Smooth muscle cell (in vitro differentiated cells): ENCODE data around the gene TFDP1. TPM values are rescaled to one million over a fixed set of nuclear protein-coding genes. Genes with fewer than 3 reads are reported as not detected.

Experiments
- DNase-seq: peaks from one replicate; lab custom pipeline; 2025; ENCODE audit not compliant: unreplicated experiment; lab: John Stamatoyannopoulos, UW
- H2AFZ ChIP-seq: fragments of 200-600 bp; sonication (generic); 2 replicates; pipeline ENCODE4 v1.6.0; 2016; ENCODE audit warnings: antibody characterized with exemption, low read depth, mild to moderate bottlenecking
- H3F3A ChIP-seq: fragments of 200-600 bp; sonication (generic); 2 replicates; pipeline ENCODE4 v1.6.0; 2017; ENCODE audit warnings: antibody characterized with exemption, low read depth
- H3K27ac ChIP-seq: fragments of 200-600 bp; sonication (generic); 2 replicates; pipeline ENCODE4 v1.5.1; 2016; ENCODE audit warnings: low read depth, mild to moderate bottlenecking
- H3K27me3 ChIP-seq: fragments of 200-600 bp; sonication (generic); 2 replicates; pipeline ENCODE4 v1.6.1; 2016; ENCODE audit warnings: low read depth, mild to moderate bottlenecking
- H3K36me3 ChIP-seq: fragments of 200-600 bp; sonication (generic); 2 replicates; pipeline ENCODE4 v1.5.1; 2016; ENCODE audit warnings: low read depth
- H3K4me1 ChIP-seq: fragments of 200-600 bp; sonication (generic); 2 replicates; pipeline ENCODE4 v1.5.1; 2016; ENCODE audit warnings: low read depth
- H3K4me2 ChIP-seq: fragments of 200-600 bp; sonication (generic); 2 replicates; pipeline ENCODE4 v1.6.0; 2016; ENCODE audit warnings: mild to moderate bottlenecking
- H3K4me3 ChIP-seq: fragments of 200-600 bp; sonication (generic); 2 replicates; pipeline ENCODE4 v1.5.1; 2016; ENCODE audit warnings: mild to moderate bottlenecking
- H3K79me2 ChIP-seq: fragments of 200-600 bp; sonication (generic); 2 replicates; pipeline ENCODE4 v1.6.0; 2016; ENCODE audit warnings: low read depth, mild to moderate bottlenecking
- H3K9ac ChIP-seq: fragments of 200-600 bp; sonication (generic); 2 replicates; pipeline ENCODE4 v1.6.0; 2016; ENCODE audit warnings: low read depth
- H3K9me3 ChIP-seq: fragments of 200-600 bp; sonication (generic); replicated peaks from 2 replicates; pipeline ENCODE4 v1.5.1; 2016; ENCODE audit warnings: low read depth
- H4K20me1 ChIP-seq: fragments of 200-600 bp; sonication (generic); 2 replicates; pipeline ENCODE4 v1.6.0; 2016; ENCODE audit warnings: low read depth
- CTCF ChIP-seq: fragments of 200-600 bp; sonication (generic); IDR thresholded peaks from 2 replicates; pipeline ENCODE4 v1.5.1; 2017; ENCODE audit warnings: borderline replicate concordance, mild to moderate bottlenecking, antibody characterized with exemption; ENCODE audit not compliant: insufficient read depth, poor library complexity, severe bottlenecking
- WGBS: methylation state at CpG from one replicate; pipeline ENCODE4 v1.1.7; 2016; ENCODE audit warnings: low lambda C conversion rate; 5-methylcytosine and 5-hydroxymethylcytosine counted together
- polyA plus RNA-seq: library from polyadenylated mRNA; unstranded; fragments of >200 nt; fragmentation: Nextera tagmentation; extraction: Ambion mirVana; gene quantifications from 2 replicates; pipeline ENCODE4 v1.2.1, GENCODE V29; 2016
- total RNA-seq: library from RNA; depleted of rRNA; stranded (reverse); fragments of >200 nt; gene quantifications from 2 replicates; pipeline ENCODE4 v1.2.3, GENCODE V29; 2014

Gene TFDP1
- total and polyA plus RNA-seq, 2 experiments from 2014 or later, result 52.8 to 53.6 TPM

- no peak for DNase-seq
- 93% methylated on average over 18 of the region's 22 CpGs for WGBS
- H4K20me1 ChIP-seq, result peaks cover 73% of the 10 kb centered on the region
Measured at GRCh38 chr13:113545931-113546516, 38.5 kb upstream of the TFDP1 start.

GRCh38 chr13:113546571-113547237 is 37.8 kb upstream of the TFDP1 start:
- Histone ChIP-seq H3K9ac (no peak overlapping the region), H3K9me3 (no peaks in the 10 kb centered on the region), H3F3A (no peaks in the 10 kb centered on the region), H3K36me3 (no peaks in the 10 kb centered on the region), H2AFZ (no peak overlapping the region), H4K20me1 (peaks cover 73% of the 10 kb centered on the region), H3K4me3 (no peak overlapping the region), H3K4me2 (no peak overlapping the region), H3K27ac (no peak overlapping the region), H3K4me1 (no peaks in the 10 kb centered on the region), H3K79me2 (peaks cover 19% of the 10 kb centered on the region), H3K27me3 (no peaks in the 10 kb centered on the region)
- DNase-seq, result no peak
- 92% methylated on average over 19 of the region's 19 CpGs for WGBS
- no peak for TF ChIP-seq CTCF

More at GRCh38 chr13:113545931-113546516, 38.5 kb upstream of the TFDP1 start:
- Histone ChIP-seq H3K27me3 (no peaks in the 10 kb centered on the region), H3K36me3 (no peaks in the 10 kb centered on the region), H3K9ac (no peak overlapping the region), H3K9me3 (no peaks in the 10 kb centered on the region), H3K4me3 (no peak overlapping the region), H3F3A (no peaks in the 10 kb centered on the region), H2AFZ (no peak overlapping the region), H3K4me2 (no peak overlapping the region), H3K27ac (no peak overlapping the region), H3K4me1 (no peaks in the 10 kb centered on the region), H3K79me2 (peaks cover 19% of the 10 kb centered on the region)
- TF ChIP-seq CTCF, result no peak

GRCh38 chr13:113547238-113547971 is 37.1 kb upstream of the TFDP1 start:
- no peak overlapping the region for H3K9ac ChIP-seq
- H3K4me2 ChIP-seq, result no peak overlapping the region
- no peak overlapping the region for H2AFZ ChIP-seq
- peaks cover 71% of the 10 kb centered on the region for H4K20me1 ChIP-seq
- TF ChIP-seq CTCF, result no peak
- WGBS, result 95% methylated on average over 26 of the region's 27 CpGs
- no peak for DNase-seq
- no peaks in the 10 kb centered on the region for H3K36me3 ChIP-seq
- no peak overlapping the region for H3K4me3 ChIP-seq
- no peaks in the 10 kb centered on the region for H3K9me3 ChIP-seq
- H3K27ac ChIP-seq, result no peak overlapping the region
- no peaks in the 10 kb centered on the region for H3K27me3 ChIP-seq
- H3F3A ChIP-seq, result no peaks in the 10 kb centered on the region
- no peaks in the 10 kb centered on the region for H3K4me1 ChIP-seq
- peaks cover 17% of the 10 kb centered on the region for H3K79me2 ChIP-seq
